Non-pigmented ciliary epithelial cell (primary cell): Measurements from ENCODE around the gene CNTNAP5.

Source experiments
- DNase-seq: peaks from one replicate; pipeline ENCODE4 v3.0.0-alpha.2; 2010; ENCODE audit warnings: low read depth

The CNTNAP5 gene

GRCh38 chr2:124025171-124025580, at the start of gene CNTNAP5:
Gene CNTNAP5, plus strand, starts transcription at chr2:124025287. Its CDS starts 364 bp downstream, at chr2:124025651.
- DNase-seq: no peak

GRCh38 chr2:123976054-123976648, 48.9 kb upstream of the CNTNAP5 start:
- DNase-seq: no peak

- DNase-seq: no peak
Measured at GRCh38 chr2:123993728-123994323, 31.3 kb upstream of the CNTNAP5 start.

GRCh38 chr2:123999681-124000080, 25.4 kb upstream of the CNTNAP5 start:
- no peak for DNase-seq

- no peak for DNase-seq
Measured at GRCh38 chr2:124001696-124002430, 23.2 kb upstream of the CNTNAP5 start.

GRCh38 chr2:124018890-124019289, 6.2 kb upstream of the CNTNAP5 start:
- no peak for DNase-seq

- no peak for DNase-seq
Measured at GRCh38 chr2:124024561-124025170, 421 bp upstream of the CNTNAP5 start.

- DNase-seq: no peak
Measured at GRCh38 chr2:124025891-124026434, 876 bp downstream of the CNTNAP5 start.

GRCh38 chr2:124026503-124026902, 1.4 kb downstream of the CNTNAP5 start:
- no peak for DNase-seq

GRCh38 chr2:124027182-124027581, 2.1 kb downstream of the CNTNAP5 start:
- DNase-seq: peak; percentile 19

GRCh38 chr2:124032799-124033198, 7.7 kb downstream of the CNTNAP5 start:
- DNase-seq: no peak

GRCh38 chr2:124034265-124034664, 9.2 kb downstream of the CNTNAP5 start:
- DNase-seq: no peak

- DNase-seq: no peak
Measured at GRCh38 chr2:124035001-124035400, 9.9 kb downstream of the CNTNAP5 start.

GRCh38 chr2:124039032-124039431, 13.9 kb downstream of the CNTNAP5 start:
- no peak for DNase-seq

- no peak for DNase-seq
Measured at GRCh38 chr2:124039762-124040291, 14.7 kb downstream of the CNTNAP5 start.

- no peak for DNase-seq
Measured at GRCh38 chr2:124045894-124046293, 20.8 kb downstream of the CNTNAP5 start.

GRCh38 chr2:124046332-124046731, 21.2 kb downstream of the CNTNAP5 start:
- no peak for DNase-seq

- no peak for DNase-seq
Measured at GRCh38 chr2:124048102-124048501, 23.0 kb downstream of the CNTNAP5 start.

GRCh38 chr2:124048664-124049063, 23.6 kb downstream of the CNTNAP5 start:
- DNase-seq: no peak

- no peak for DNase-seq
Measured at GRCh38 chr2:124049136-124049535, 24.0 kb downstream of the CNTNAP5 start.

- DNase-seq: no peak
Measured at GRCh38 chr2:124050833-124051497, 25.9 kb downstream of the CNTNAP5 start.

GRCh38 chr2:124053796-124054195, 28.7 kb downstream of the CNTNAP5 start:
- no peak for DNase-seq
